Measurements from ENCODE around the gene SLC36A3.

SLC36A3 gene

GRCh38 chr5:151274666-151275065 is 28.9 kb downstream of the SLC36A3 start:
- no peaks in the 10 kb centered on the region for H3K9me3 ChIP-seq
- H3K36me3 ChIP-seq: peaks cover 5 to 9% (median 6%) of the 10 kb centered on the region in 3 donors
- H3K27ac ChIP-seq: no peak overlapping the region

GRCh38 chr5:151271336-151271735 is 32.2 kb downstream of the SLC36A3 start:
- intact Hi-C loops (cut with DNase I; ENCODE audit: low total_unique reads): no loop called here
- no peak for TF ChIP-seq CTCF (IDR thresholded peaks at IDR 0.05)
- Histone ChIP-seq H3K4me1 (no peaks in the 10 kb centered on the region), H3K27me3 (no peaks in the 10 kb centered on the region), H3K36me3 (peaks cover 36 to 40% (median 38%) of the 10 kb centered on the region in 3 donors), H3K27ac (no peak overlapping the region), H3K9me3 (no peaks in the 10 kb centered on the region), H3K4me3 (no peak overlapping the region)
- no peak for DNase-seq

More at GRCh38 chr5:151274666-151275065, 28.9 kb downstream of the SLC36A3 start:
- no peak for TF ChIP-seq CTCF (IDR thresholded peaks at IDR 0.05)
- H3K27me3 ChIP-seq: no peaks in the 10 kb centered on the region
- no peak overlapping the region for H3K4me3 ChIP-seq
- DNase-seq: no peak
- intact Hi-C loops (cut with DNase I; ENCODE audit: low total_unique reads): no loop called here
- H3K4me1 ChIP-seq: no peaks in the 10 kb centered on the region

- H3K4me1 ChIP-seq: no peaks in the 10 kb centered on the region
- intact Hi-C loops (cut with DNase I; ENCODE audit: low total_unique reads): no loop called here
- H3K36me3 ChIP-seq: peaks cover 40 to 45% (median 40%) of the 10 kb centered on the region in 3 donors
- no peak overlapping the region for H3K27ac ChIP-seq
- H3K9me3 ChIP-seq: no peaks in the 10 kb centered on the region
- H3K4me3 ChIP-seq: no peak overlapping the region
- no peak for TF ChIP-seq CTCF (IDR thresholded peaks at IDR 0.05)
- no peak for DNase-seq
- no peaks in the 10 kb centered on the region for H3K27me3 ChIP-seq
These were observed 33.0 kb downstream of the SLC36A3 start for GRCh38 chr5:151270599-151270998.

- DNase-seq: no peak
- no peak overlapping the region for H3K4me3 ChIP-seq
- H3K27me3 ChIP-seq: no peaks in the 10 kb centered on the region
- H3K27ac ChIP-seq: no peak overlapping the region
- peaks cover 0 to 2% (median 0%) of the 10 kb centered on the region in 4 donors for H3K4me1 ChIP-seq
- H3K36me3 ChIP-seq: peaks cover 40 to 62% (median 44%) of the 10 kb centered on the region in 3 donors
- H3K9me3 ChIP-seq: no peaks in the 10 kb centered on the region
- TF ChIP-seq CTCF (IDR thresholded peaks at IDR 0.05): no peak
- intact Hi-C loops (cut with DNase I; ENCODE audit: low total_unique reads): no loop called here
These were observed 35.9 kb downstream of the SLC36A3 start for GRCh38 chr5:151267491-151268260.

- no peak overlapping the region for H3K27ac ChIP-seq
- no peak for TF ChIP-seq CTCF (IDR thresholded peaks at IDR 0.05)
- H3K9me3 ChIP-seq: no peaks in the 10 kb centered on the region
- H3K4me3 ChIP-seq: no peak overlapping the region
- H3K4me1 ChIP-seq: peaks cover 0 to 2% (median 0%) of the 10 kb centered on the region in 4 donors
- no peak for DNase-seq
- H3K27me3 ChIP-seq: no peaks in the 10 kb centered on the region
- H3K36me3 ChIP-seq: peaks cover 42 to 76% (median 47%) of the 10 kb centered on the region in 3 donors
- intact Hi-C loops (cut with DNase I; ENCODE audit: low total_unique reads): no loop called here
These were observed 39.5 kb downstream of the SLC36A3 start for GRCh38 chr5:151264113-151264512.
